Transverse colon (tissue), 4 donors: ENCODE results near the gene NUDCD3. TPM values are rescaled to one million over a fixed set of nuclear protein-coding genes. Genes with fewer than 3 reads are reported as not detected.

Source experiments
- DNase-seq: peaks from one replicate; pipeline ENCODE4 v3.0.0-alpha.2; 2019
- H3K27ac ChIP-seq, 4 donors: fragments of 200-600 bp; sonication (generic); 2 replicates each; pipeline ENCODE4 v1.5.1; 2016 to 2018; ENCODE audit warnings: inconsistent platforms in 4 of 4
- H3K27me3 ChIP-seq: fragments of 200-600 bp; sonication (generic); 2 replicates; pipeline ENCODE4 v1.5.1; 2017; ENCODE audit warnings: inconsistent platforms
- H3K36me3 ChIP-seq, 4 donors: fragments of 200-600 bp; sonication (generic); 2 replicates each; pipeline ENCODE4 v1.5.1; 2017 to 2019; ENCODE audit warnings: inconsistent platforms in 4 of 4
- H3K4me1 ChIP-seq, 4 donors: fragments of 200-600 bp; sonication (generic); 2 replicates each; pipeline ENCODE4 v1.5.1; 2017 to 2020; ENCODE audit warnings: inconsistent platforms in 4 of 4
- H3K4me3 ChIP-seq, 4 donors: fragments of 200-600 bp; sonication (generic); 1 replicate in 1 of 4; 2 replicates in 3 of 4; pipeline versions ENCODE4 v1.5.1 to v1.6.1; 2017 to 2019; ENCODE audit warnings: inconsistent platforms in 4 of 4
- H3K9me3 ChIP-seq, 2 donors: fragments of 200-600 bp; sonication (generic); 2 replicates each; pipeline ENCODE4 v1.5.1; 2017 to 2019; ENCODE audit warnings: inconsistent platforms in 2 of 2
- EP300 ChIP-seq: sonication (generic); formaldehyde crosslinking; IDR thresholded peaks from one replicate; pipeline ENCODE4 v1.6.1; 2017; ENCODE audit warnings: antibody characterized with exemption, low read depth
- POLR2A ChIP-seq: fragments of 450-650 bp; IDR thresholded peaks from one replicate; pipeline ENCODE4 v1.6.1; 2016; ENCODE audit warnings: antibody characterized with exemption, mild to moderate bottlenecking, moderate library complexity
- POLR2AphosphoS5 ChIP-seq, 3 donors: sonication (generic); formaldehyde crosslinking; IDR thresholded peaks; one replicate each; pipeline ENCODE4 v1.6.1; 2016; ENCODE audit warnings: antibody characterized with exemption in 3 of 3
- WGBS, 2 donors: methylation state at CpG; one replicate each; pipeline ENCODE4 v1.1.5; 2018; ENCODE audit warnings: low coverage in 1 of 2; 5-methylcytosine and 5-hydroxymethylcytosine counted together
- in situ Hi-C, 4 donors: fragments of 200-750 bp; cut with MboI; loops; one replicate each; pipeline versions ENCODE4 v1.15.0 to v1.15.1; 2017; ENCODE audit warnings: low sequenced_read_pairs in 3 of 4, low pct_ligation_motif_present in 1 of 4, low pct_unique_long_range_greater_than_20kb in 1 of 4
- intact Hi-C: fragments of 100-400 bp; cut with DNase I; formaldehyde crosslinking; loops from one replicate; pipeline ENCODE4 v1.15.1; 2023; ENCODE audit warnings: low total_unique reads
- total RNA-seq, 4 donors: library from RNA; depleted of rRNA; stranded (reverse); fragments of >200 nt; gene quantifications; one replicate each; pipeline ENCODE4 v1.1.0, GENCODE V29; 2016
- TF ChIP-seq, protein P1 (sequence below), 5 experiments: fragments of 200-600 bp in 3 of 5; fragments of 450-650 bp in 2 of 5; sonication (generic) in 3 of 5; IDR thresholded peaks; 1 replicate in 2 of 5; 2 replicates in 3 of 5; pipeline ENCODE4 v1.5.1; 2016 to 2017; ENCODE audit warnings: antibody characterized with exemption in 5 of 5, inconsistent platforms in 3 of 5, mild to moderate bottlenecking in 2 of 5, moderate library complexity in 1 of 5

NUDCD3 gene
- total RNA-seq, 4 donors from 2014 or later: 31.9 to 76.7 (median 38.6) TPM

DNA sequence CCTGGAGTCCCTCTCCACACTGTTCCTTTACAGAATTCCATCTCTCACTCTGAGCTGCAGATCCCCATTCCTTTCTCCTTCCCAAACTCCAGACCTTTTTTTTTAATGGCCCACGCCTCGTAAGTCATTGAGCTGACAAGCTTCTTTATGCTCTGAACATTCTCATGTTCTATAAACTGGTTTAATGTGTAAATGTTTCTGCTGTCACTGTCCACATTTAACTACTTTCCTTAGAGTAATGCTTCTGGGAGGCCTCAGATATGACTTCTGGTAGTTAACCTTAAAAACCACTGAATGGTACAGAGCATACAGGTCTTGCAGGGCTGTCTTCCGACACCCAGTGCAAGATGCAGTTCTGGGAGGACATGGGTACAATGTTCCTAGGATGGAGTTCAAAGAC is 94.0 kb downstream of the NUDCD3 start:
- no peak for DNase-seq

DNA sequence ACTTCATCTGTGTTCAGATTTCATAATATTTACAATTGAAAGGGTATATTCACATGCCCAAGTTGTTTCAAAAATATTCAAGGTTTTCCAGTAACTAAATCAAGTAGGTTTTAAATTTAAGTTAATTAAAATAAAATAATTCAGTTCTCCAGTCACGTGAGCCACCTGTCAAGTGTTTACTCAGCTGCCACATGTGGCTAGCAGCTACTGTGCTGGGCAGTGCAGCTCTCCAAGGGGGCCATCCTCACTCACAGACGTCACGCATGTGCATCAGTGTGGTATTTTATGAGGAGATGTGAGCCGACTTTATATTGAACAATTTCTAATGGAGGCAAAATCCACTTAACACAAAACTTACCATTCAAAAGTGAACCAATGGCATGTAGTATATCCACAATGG is 95.4 kb downstream of the NUDCD3 start:
- no peaks in the 10 kb centered on the region for H3K27me3 ChIP-seq
- H3K4me1 ChIP-seq: no peaks in the 10 kb centered on the region
- intact Hi-C loops (no loop called here), in situ Hi-C loops (no loop called here)
- peaks cover 0 to 10% (median 3%) of the 10 kb centered on the region in 4 donors for H3K36me3 ChIP-seq
- TF ChIP-seq, protein P1, sequence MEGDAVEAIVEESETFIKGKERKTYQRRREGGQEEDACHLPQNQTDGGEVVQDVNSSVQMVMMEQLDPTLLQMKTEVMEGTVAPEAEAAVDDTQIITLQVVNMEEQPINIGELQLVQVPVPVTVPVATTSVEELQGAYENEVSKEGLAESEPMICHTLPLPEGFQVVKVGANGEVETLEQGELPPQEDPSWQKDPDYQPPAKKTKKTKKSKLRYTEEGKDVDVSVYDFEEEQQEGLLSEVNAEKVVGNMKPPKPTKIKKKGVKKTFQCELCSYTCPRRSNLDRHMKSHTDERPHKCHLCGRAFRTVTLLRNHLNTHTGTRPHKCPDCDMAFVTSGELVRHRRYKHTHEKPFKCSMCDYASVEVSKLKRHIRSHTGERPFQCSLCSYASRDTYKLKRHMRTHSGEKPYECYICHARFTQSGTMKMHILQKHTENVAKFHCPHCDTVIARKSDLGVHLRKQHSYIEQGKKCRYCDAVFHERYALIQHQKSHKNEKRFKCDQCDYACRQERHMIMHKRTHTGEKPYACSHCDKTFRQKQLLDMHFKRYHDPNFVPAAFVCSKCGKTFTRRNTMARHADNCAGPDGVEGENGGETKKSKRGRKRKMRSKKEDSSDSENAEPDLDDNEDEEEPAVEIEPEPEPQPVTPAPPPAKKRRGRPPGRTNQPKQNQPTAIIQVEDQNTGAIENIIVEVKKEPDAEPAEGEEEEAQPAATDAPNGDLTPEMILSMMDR (IDR thresholded peaks at IDR 0.05): no peak
- no peak for TF ChIP-seq POLR2A
- no peak for TF ChIP-seq POLR2AphosphoS5 (IDR thresholded peaks at IDR 0.05)
- no peak for TF ChIP-seq EP300
- DNase-seq: no peak
- H3K4me3 ChIP-seq: no peak overlapping the region
- WGBS, 2 donors: 55 to 75% methylated on average over 2 to 4 of the region's 4 CpGs
- no peak overlapping the region for H3K27ac ChIP-seq
- no peaks in the 10 kb centered on the region for H3K9me3 ChIP-seq

More for the DNA sequence above, 94.0 kb downstream of the NUDCD3 start:
- 76% methylated on average over 3 of the region's 3 CpGs; no CpG with 5 or more reads in 1 of the 2 donors for WGBS, 2 donors
- Histone ChIP-seq H3K27me3 (no peaks in the 10 kb centered on the region), H3K4me3 (no peak overlapping the region), H3K27ac (no peak overlapping the region), H3K36me3 (peaks cover 0 to 9% (median under 1%) of the 10 kb centered on the region in 4 donors), H3K4me1 (no peaks in the 10 kb centered on the region), H3K9me3 (no peaks in the 10 kb centered on the region)
- in situ Hi-C loops: no loop called here
- peak in 2 of 3 donors; percentile 65 to 78 for TF ChIP-seq POLR2AphosphoS5 (IDR thresholded peaks at IDR 0.05)
- TF ChIP-seq, protein P1 (IDR thresholded peaks at IDR 0.05): no peak
- no peak for TF ChIP-seq EP300
- intact Hi-C loops: no loop called here

DNA sequence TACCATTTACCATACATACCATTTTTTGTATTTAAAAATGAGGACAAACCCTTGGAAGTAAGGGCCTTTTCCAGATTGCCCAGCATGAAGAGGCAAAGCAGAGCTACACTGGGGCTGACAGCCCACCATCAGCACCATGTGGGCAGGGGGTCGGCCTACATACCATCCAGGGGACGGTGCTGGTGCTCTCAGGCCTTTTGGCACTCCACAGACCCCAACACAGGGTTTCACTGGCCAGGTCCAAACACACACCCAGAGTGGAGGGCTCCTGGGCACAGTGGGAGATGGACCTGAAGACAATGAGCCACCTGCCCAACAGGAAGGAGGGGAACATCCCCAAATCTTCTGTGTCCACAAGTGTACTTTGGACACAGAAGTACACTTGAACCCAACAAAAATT is 95.8 kb downstream of the NUDCD3 start:
- in situ Hi-C loops (no loop called here), intact Hi-C loops (no loop called here)
- no peak overlapping the region for H3K27ac ChIP-seq
- DNase-seq: no peak
- H3K4me1 ChIP-seq: no peaks in the 10 kb centered on the region
- peaks cover 0 to 12% (median 3%) of the 10 kb centered on the region in 4 donors for H3K36me3 ChIP-seq
- no peaks in the 10 kb centered on the region for H3K27me3 ChIP-seq
- 85% methylated on average over 2 of the region's 2 CpGs; no CpG with 5 or more reads in 1 of the 2 donors for WGBS, 2 donors
- no peaks in the 10 kb centered on the region for H3K9me3 ChIP-seq
- no peak for TF ChIP-seq EP300
- TF ChIP-seq, protein P1 (IDR thresholded peaks at IDR 0.05): no peak
- no peak overlapping the region for H3K4me3 ChIP-seq

DNA sequence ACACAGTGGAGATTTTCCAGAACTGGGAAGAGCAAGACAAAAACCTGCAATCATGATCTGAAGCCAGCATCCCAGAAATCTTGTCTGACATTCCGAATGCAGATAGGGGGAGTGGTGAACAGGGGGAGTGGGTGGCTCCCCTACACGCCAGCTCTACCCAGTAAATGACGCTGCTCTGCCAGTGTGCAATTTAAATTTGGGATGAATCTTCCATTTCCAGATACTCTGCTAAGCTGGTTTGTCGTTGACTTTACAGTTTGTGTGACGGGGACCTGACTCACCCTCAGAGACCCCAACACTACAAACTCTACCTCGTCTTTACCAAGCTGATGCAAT is 96.4 kb downstream of the NUDCD3 start:
- Histone ChIP-seq H3K36me3 (peaks cover 0 to 17% (median 3%) of the 10 kb centered on the region in 4 donors), H3K4me3 (no peak overlapping the region), H3K27ac (no peak overlapping the region), H3K27me3 (no peaks in the 10 kb centered on the region), H3K9me3 (no peaks in the 10 kb centered on the region), H3K4me1 (no peaks in the 10 kb centered on the region)
- in situ Hi-C loops: no loop called here
- intact Hi-C loops: no loop called here
- WGBS, 2 donors: 96% methylated on average over 6 of the region's 6 CpGs; no CpG with 5 or more reads in 1 of the 2 donors
- TF ChIP-seq EP300 (no peak), POLR2AphosphoS5 (IDR thresholded peaks at IDR 0.05) (no peak), POLR2A (no peak)
- TF ChIP-seq, protein P1 (IDR thresholded peaks at IDR 0.05): no peak
- no peak for DNase-seq
